Astrocyte (in vitro differentiated cells and primary cell): ENCODE measurements around the gene BLVRA.

Source experiments
- CTCF ChIP-seq: IDR thresholded peaks from 2 replicates; pipeline ENCODE4 v1.5.1; 2011; ENCODE audit warnings: low read depth, mild to moderate bottlenecking, inconsistent platforms, low read length, moderate library complexity; ENCODE audit not compliant: insufficient read depth
- EZH2 ChIP-seq: IDR thresholded peaks from 2 replicates; pipeline ENCODE4 v1.6.1; 2012; ENCODE audit warnings: mild to moderate bottlenecking, low read length, inconsistent platforms; ENCODE audit not compliant: insufficient read depth

GRCh38 chr7:43834463-43835251, 76.2 kb downstream of the BLVRA start:
- TF ChIP-seq CTCF (no peak), EZH2 (no peak)
